Ureter (tissue), 1 donor: ENCODE data around the gene ABCF1. TPM values are rescaled to one million over a fixed set of nuclear protein-coding genes. Genes with fewer than 3 reads are reported as not detected.

Experiments
- DNase-seq: peaks from one replicate; pipeline ENCODE4 v3.0.0-alpha.2; 2020; ENCODE audit warnings: low spot score
- total RNA-seq: library from RNA; stranded (reverse); gene quantifications from one replicate; pipeline ENCODE4 v1.2.4, GENCODE V29; 2023
- donor health status: DM: yes; HTN: yes; CAD: no.

ABCF1 gene
- total RNA-seq, 1 donor from 2014 or later = 63.9 TPM

- no peak for DNase-seq
These were observed 13.6 kb upstream of the ABCF1 start for GRCh38 chr6:30557683-30557981.

- no peak for DNase-seq
These were observed 10.3 kb upstream of the ABCF1 start for GRCh38 chr6:30560930-30561329.

GRCh38 chr6:30562470-30563425 is 8.5 kb upstream of the ABCF1 start:
- no peak for DNase-seq

GRCh38 chr6:30564114-30564513 is 7.1 kb upstream of the ABCF1 start:
- DNase-seq = no peak

- no peak for DNase-seq
These were observed 5.5 kb upstream of the ABCF1 start for GRCh38 chr6:30565772-30566171.

- DNase-seq = no peak
These were observed 3.0 kb upstream of the ABCF1 start for GRCh38 chr6:30568245-30568644.

- DNase-seq = no peak
These were observed 979 bp upstream of the ABCF1 start for GRCh38 chr6:30570263-30570662.

- DNase-seq = no peak
These were observed 535 bp upstream of the ABCF1 start for GRCh38 chr6:30570740-30571074.

GRCh38 chr6:30571762-30572082 is 480 bp downstream of the ABCF1 start:
- DNase-seq = no peak

- DNase-seq = no peak
These were observed 906 bp downstream of the ABCF1 start for GRCh38 chr6:30572148-30572547.

- no peak for DNase-seq
These were observed 1.9 kb downstream of the ABCF1 start for GRCh38 chr6:30573113-30573512.

GRCh38 chr6:30578051-30578450 is 6.8 kb downstream of the ABCF1 start:
- DNase-seq = no peak

- no peak for DNase-seq
These were observed 12.7 kb downstream of the ABCF1 start for GRCh38 chr6:30583921-30584320.

- DNase-seq = no peak
These were observed 18.6 kb downstream of the ABCF1 start for GRCh38 chr6:30589754-30590358.

GRCh38 chr6:30590509-30590908 is 19.3 kb downstream of the ABCF1 start:
- no peak for DNase-seq

GRCh38 chr6:30591008-30591407 is 19.8 kb downstream of the ABCF1 start:
- DNase-seq = peak; percentile 75

GRCh38 chr6:30592287-30592686 is 21.0 kb downstream of the ABCF1 start:
- no peak for DNase-seq

GRCh38 chr6:30597315-30598144 is 26.3 kb downstream of the ABCF1 start:
- peak; percentile 83 for DNase-seq

- DNase-seq = no peak
These were observed 27.8 kb downstream of the ABCF1 start for GRCh38 chr6:30598912-30599624.

- DNase-seq = no peak
These were observed 28.5 kb downstream of the ABCF1 start for GRCh38 chr6:30599625-30600324.

GRCh38 chr6:30600451-30600961 is 29.3 kb downstream of the ABCF1 start:
- DNase-seq = no peak
